HS-27A (cell line): ENCODE data around the gene VPS45.

Experiments
- DNase-seq: peaks from one replicate; pipeline ENCODE4 v3.0.0-alpha.2; 2012; ENCODE audit warnings: low read depth, missing footprints

Gene VPS45

GRCh38 chr1:150187560-150187931 lies 120.0 kb downstream of the VPS45 start:
- DNase-seq: no peak

GRCh38 chr1:150192012-150192411 lies 124.4 kb downstream of the VPS45 start:
- DNase-seq: peak; percentile 80

GRCh38 chr1:150194381-150195031 lies 126.9 kb downstream of the VPS45 start:
- peak; percentile 38 for DNase-seq
